OCI-M2 (cell line): ENCODE results near the gene PPP2R2C.

Experiments used
- DNase-seq: peaks from one replicate; lab custom pipeline; 2025; ENCODE audit not compliant: unreplicated experiment; lab: John Stamatoyannopoulos, UW

The PPP2R2C gene

GRCh38 chr4:6291784-6292297 is 180.6 kb downstream of the PPP2R2C start:
- no peak for DNase-seq

DNA sequence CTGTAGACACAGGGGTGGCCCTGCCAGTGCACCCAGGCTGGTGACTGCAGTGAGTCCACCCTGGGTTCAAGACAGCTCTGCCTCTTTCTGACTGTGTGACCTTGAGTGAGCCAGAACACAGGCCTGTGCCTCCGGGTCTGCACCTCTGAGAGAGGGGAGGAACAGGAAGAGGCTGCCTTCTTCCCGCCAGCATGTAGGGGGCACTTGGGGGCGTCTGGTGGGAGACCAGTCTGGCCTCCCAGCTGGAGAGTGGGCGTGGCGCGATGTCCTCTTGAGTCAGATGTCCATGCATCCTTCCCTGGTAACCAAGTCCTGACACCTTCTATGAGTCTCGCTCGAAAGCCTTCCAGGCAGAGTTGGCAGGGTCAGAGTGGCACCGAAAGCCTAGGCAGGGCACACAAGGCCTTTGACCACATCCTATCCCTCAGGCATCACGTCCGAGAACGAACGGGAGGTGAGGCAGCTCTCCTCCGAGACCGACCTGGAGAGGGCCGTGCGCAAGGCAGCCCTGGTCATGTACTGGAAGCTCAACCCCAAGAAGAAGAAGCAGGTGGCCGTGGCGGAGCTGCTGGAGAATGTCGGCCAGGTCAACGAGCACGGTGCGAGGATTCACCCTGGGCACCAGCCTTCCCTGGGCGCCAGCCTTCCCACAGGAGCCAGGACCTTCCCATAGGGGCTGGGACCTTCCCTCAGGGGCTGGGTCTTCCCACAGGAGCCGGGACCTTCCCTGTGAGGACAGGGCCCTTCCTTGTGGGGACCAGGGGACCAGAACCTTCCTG is 181.5 kb downstream of the PPP2R2C start:
- DNase-seq, result no peak

GRCh38 chr4:6290256-6290655 is 182.2 kb downstream of the PPP2R2C start:
- no peak for DNase-seq

- no peak for DNase-seq
Observed at GRCh38 chr4:6288871-6289270, 183.5 kb downstream of the PPP2R2C start.

DNA sequence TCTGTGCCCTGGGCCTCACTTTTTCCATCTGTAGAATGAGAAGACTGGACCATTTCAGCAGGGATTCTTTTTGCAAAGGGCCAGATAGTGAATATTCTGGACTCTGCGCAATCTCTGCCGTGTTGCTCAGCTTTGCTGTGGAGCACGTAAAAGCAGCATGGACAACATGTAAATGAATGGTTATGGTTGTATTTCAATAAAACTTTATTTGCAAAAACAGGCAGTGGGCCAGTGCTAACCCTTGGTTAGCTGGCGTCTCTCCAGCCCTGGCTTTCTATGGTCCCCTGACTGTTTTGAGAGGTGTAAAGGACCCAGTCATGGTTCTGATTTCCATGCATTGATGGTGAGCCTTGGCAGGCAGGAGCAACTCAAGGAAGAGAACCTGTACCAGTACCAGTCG is 184.1 kb downstream of the PPP2R2C start:
- no peak for DNase-seq

DNA sequence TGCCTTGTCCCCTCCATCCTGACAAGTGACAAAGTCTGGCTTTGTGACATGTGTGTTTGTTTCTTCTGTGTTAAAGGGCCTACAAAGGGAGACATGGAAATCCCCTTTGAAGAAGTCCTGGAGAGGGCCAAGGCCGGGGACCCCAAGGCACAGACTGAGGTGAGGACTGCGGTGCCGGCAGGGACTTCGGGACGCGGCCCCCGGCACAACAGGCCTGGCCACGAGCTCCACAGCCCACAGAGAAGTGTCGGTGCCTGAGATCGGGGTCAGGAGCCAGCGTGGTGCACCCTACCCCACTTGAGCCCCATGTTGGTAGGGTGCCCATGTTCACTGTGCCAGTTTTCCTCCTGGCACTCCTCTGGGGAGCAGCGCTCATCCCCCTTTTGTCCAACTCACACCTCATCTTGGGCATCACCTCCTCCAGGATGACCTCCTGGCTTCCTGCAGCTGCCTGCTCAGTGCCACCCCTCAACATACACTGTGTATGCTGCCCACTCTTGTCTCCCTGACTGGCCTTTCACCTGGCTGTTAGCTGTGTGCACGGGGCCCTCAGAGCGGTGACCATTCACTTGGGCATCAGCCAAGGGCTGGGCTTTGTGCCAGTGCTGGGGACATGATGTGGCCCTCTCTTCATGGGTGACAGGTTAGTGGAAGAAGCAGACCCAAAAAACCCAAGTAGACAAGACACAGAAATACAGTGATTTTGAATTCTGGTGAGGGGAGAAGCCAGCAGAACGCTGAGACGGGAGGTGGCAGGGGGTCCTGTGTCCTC is 185.2 kb downstream of the PPP2R2C start:
- no peak for DNase-seq

- no peak for DNase-seq
Observed at GRCh38 chr4:6283282-6283681, 189.1 kb downstream of the PPP2R2C start.

DNA sequence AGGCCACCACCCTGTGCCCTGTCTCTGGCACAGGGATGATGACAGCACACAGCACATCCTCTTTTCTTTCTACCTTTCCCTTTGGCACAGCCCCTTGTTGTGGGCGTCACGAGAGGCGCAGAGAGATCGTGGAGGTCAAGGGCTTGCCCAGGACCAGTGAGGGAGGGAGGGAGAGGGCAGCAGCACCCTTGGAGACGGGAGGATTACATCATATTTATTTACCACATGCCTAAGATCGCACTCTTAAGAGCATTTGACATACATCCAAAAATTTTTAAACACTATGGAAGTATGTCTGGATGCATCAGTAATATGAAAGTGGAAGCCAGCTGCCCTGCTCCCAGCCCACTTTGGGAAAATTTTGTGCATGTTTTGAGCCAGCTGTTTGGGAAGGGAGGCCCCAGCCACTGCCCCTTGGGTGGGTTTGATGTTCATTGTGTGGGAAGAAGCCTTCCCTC is 190.1 kb downstream of the PPP2R2C start:
- DNase-seq, result no peak

GRCh38 chr4:6281436-6282313 is 190.7 kb downstream of the PPP2R2C start:
- DNase-seq, result no peak

- no peak for DNase-seq
Observed at GRCh38 chr4:6280365-6280996, 191.9 kb downstream of the PPP2R2C start.

GRCh38 chr4:6279582-6280289 is 192.7 kb downstream of the PPP2R2C start:
- no peak for DNase-seq

DNA sequence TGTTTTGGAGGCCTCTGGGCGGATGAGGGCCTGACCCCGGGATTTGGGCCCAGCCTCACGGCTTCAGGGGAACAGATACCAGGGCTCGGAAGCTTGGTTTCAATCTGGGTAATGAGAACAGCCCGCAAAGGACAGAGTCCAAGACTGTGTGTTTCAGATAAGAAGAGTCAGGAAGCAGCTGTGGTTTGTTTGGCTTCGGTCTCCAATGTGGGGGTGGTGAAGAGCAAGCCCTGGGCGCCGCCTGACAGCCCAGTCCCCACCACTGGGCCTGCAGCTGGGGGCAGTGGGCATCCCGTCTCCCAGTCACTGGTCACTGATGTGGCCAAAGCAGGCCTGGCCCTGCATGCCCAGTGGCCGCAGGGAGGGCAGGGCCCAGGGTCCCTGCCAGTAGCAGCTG is 193.6 kb downstream of the PPP2R2C start:
- DNase-seq, result no peak

GRCh38 chr4:6277935-6278800 is 194.2 kb downstream of the PPP2R2C start:
- DNase-seq, result no peak

GRCh38 chr4:6277139-6277802 is 195.1 kb downstream of the PPP2R2C start:
- no peak for DNase-seq

GRCh38 chr4:6275898-6276806 is 196.3 kb downstream of the PPP2R2C start:
- no peak for DNase-seq

- no peak for DNase-seq
Observed at GRCh38 chr4:6275351-6275750, 197.1 kb downstream of the PPP2R2C start.

GRCh38 chr4:6273661-6273990 is 198.8 kb downstream of the PPP2R2C start:
- no peak for DNase-seq
